IPS-18a (cell line): ENCODE results near the gene TRMT11.

ENCODE experiments used
- H3K27ac ChIP-seq: one replicate; pipeline ENCODE4 v1.5.1; 2013; ENCODE audit warnings: low read length
- H3K27me3 ChIP-seq: one replicate; pipeline ENCODE4 v1.6.1; 2013; ENCODE audit warnings: mild to moderate bottlenecking, low read length; ENCODE audit not compliant: control insufficient read depth, insufficient read depth
- H3K36me3 ChIP-seq: one replicate; pipeline ENCODE4 v1.6.1; 2013; ENCODE audit warnings: low read depth, low read length; ENCODE audit not compliant: control insufficient read depth
- H3K4me1 ChIP-seq: one replicate; pipeline ENCODE4 v1.6.1; 2013; ENCODE audit warnings: low read depth, low read length; ENCODE audit not compliant: control insufficient read depth
- H3K4me3 ChIP-seq: one replicate; pipeline ENCODE4 v1.5.1; 2013; ENCODE audit warnings: low read length
- H3K9ac ChIP-seq: one replicate; pipeline ENCODE4 v1.6.1; 2013; ENCODE audit warnings: mild to moderate bottlenecking, low read length, moderate library complexity
- H3K9me3 ChIP-seq: one replicate; pipeline ENCODE4 v1.6.1; 2013; ENCODE audit warnings: low read depth, low read length; ENCODE audit not compliant: control insufficient read depth

TRMT11 gene

DNA sequence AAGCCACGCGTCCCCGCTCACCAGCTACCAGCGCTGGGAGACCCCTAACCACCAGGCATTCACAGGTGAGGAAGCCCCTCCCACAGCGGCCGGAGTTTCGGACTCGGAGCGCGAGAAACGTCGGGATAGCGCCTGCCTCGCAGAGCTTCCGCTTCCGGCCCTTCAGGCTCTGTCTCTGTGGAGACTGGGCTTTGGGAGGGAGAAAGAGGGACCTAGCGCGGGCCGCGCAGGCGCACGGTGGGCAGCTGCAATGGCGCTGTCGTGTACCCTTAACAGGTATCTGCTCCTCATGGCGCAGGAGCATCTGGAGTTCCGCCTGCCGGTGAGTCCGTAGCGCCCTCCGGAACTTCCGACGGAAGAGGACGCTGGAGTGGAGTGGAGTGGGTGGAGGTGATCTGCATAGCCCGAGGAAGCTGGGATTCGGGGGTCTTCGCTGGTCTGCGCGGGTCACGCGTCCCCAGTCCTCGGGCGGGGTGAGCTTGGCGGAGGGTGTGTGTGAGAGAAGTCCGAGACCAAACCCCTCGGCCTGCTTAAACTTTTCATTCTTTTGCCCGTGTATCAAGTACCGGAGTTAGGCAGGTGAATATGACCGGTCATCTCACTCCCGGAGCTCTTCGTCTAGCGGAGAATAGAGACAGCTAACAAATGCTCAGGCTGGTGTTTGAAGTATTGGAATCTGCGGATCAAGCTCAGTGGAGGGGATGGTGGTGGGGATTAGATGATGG, at the start of gene TRMT11:
TRMT11 (plus strand) TSS at position 240 of the 725 bp plus-strand sequence; CDS start at position 251, 11 bp downstream.
- peak within 1 kb of the TSS; percentile 97 for H3K9ac ChIP-seq
- peak within 1 kb of the TSS; percentile 90 for H3K27ac ChIP-seq
- H3K9me3 ChIP-seq, result no peaks in the 10 kb centered on the region
- peak within 1 kb of the TSS; percentile 98 for H3K4me3 ChIP-seq
- no peaks in the 10 kb centered on the region for H3K27me3 ChIP-seq
- H3K36me3 ChIP-seq, result no peaks in the 10 kb centered on the region
- peaks cover 34% of the 10 kb centered on the region for H3K4me1 ChIP-seq

DNA sequence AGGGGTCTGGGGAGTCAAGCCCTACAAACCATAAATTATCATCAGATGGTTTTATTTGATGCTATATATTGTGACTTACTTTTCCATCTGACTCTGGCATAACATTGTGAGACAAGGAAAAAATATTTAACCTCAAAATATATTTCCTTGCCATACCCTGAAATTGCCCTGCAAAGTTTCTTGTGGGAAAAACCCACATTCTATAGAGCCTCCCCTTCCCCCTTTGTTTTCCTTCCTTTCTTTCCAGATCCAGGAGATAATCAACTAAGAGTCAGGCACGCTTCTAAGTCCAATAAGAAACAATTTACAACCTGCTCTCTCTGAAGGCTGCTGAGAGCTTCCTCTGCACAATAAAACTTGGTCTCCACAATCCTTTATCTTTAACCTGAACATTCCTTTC, 47.3 kb upstream of the TRMT11 start:
- Histone ChIP-seq H3K36me3 (no peaks in the 10 kb centered on the region), H3K9me3 (no peaks in the 10 kb centered on the region), H3K4me3 (no peak overlapping the region), H3K9ac (no peak overlapping the region), H3K27ac (no peak overlapping the region), H3K27me3 (no peaks in the 10 kb centered on the region), H3K4me1 (no peaks in the 10 kb centered on the region)

DNA sequence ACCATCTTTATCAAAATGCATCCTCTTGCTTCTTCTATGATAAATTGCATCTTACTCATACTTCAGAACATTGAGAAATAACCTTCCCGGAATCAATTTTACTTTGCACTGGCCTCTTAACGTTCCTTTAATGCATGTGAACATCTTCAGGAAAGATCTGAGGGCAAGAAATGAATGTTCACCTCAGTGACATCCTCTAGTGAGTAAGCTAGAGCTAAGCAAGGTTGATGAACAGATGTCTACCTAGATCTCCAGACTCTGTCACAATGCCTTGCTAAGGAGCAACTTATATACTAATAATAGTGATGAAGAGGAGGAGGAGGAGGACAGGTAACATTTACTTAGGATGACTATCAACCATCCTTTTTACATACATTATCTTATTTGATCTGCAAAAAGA, 46.5 kb upstream of the TRMT11 start:
- Histone ChIP-seq H3K4me1 (no peaks in the 10 kb centered on the region), H3K27ac (no peak overlapping the region), H3K27me3 (no peaks in the 10 kb centered on the region)

GRCh38 chr6:125940247-125941041, 45.9 kb upstream of the TRMT11 start:
- Histone ChIP-seq H3K36me3 (no peaks in the 10 kb centered on the region), H3K27ac (no peak overlapping the region), H3K4me1 (no peaks in the 10 kb centered on the region), H3K4me3 (no peak overlapping the region), H3K9me3 (no peaks in the 10 kb centered on the region), H3K9ac (no peak overlapping the region), H3K27me3 (no peaks in the 10 kb centered on the region)

More for the DNA sequence above, 46.5 kb upstream of the TRMT11 start:
- H3K9me3 ChIP-seq, result no peaks in the 10 kb centered on the region
- no peaks in the 10 kb centered on the region for H3K36me3 ChIP-seq
- no peak overlapping the region for H3K4me3 ChIP-seq
- no peak overlapping the region for H3K9ac ChIP-seq

DNA sequence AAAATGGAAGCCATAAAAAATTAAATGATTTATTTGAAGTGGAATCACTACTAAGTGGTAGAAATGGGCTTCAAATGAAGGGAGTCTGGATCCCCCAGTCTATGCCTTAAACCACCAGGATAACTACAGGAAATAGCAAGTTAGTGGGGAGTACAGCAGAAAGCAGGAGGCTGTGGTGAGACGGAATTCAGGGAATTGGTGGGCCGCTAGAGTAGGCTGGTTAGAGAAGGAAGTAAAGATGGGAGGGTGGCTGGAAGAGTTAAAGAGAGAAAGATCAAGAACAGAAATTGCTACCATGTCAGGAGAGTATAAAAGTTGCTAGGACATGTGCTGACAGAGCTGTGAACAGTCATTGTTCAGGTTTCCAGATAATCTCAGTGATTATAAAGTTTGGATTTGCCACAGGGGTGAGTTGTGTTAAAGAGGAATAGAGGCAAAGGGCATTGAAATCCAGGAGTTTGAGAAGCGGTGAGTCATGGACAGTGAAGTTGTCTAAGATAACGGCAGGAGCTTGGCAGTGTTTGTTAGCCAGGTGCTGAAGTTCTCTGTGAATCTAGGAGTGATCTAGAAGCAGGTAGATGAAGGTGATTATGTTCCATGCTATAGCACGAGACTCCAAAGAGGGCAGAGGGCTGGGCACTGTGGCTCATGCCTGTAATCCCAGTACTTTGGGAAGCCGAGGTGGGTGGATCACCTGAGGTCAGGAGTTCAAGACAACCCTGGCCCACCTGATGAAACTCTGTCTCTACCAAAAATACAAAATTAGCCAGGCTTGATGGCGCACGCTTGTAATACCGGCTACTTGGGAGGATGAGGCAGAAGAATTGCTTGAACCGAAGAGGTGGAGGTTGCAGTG, 43.4 kb upstream of the TRMT11 start:
- no peak overlapping the region for H3K9ac ChIP-seq
- H3K9me3 ChIP-seq, result no peaks in the 10 kb centered on the region
- H3K27ac ChIP-seq, result no peak overlapping the region
- H3K4me3 ChIP-seq, result no peak overlapping the region
- H3K4me1 ChIP-seq, result no peaks in the 10 kb centered on the region
- no peaks in the 10 kb centered on the region for H3K27me3 ChIP-seq
- H3K36me3 ChIP-seq, result no peaks in the 10 kb centered on the region

- H3K9ac ChIP-seq, result no peak overlapping the region
- no peaks in the 10 kb centered on the region for H3K36me3 ChIP-seq
- no peak overlapping the region for H3K27ac ChIP-seq
- H3K4me1 ChIP-seq, result no peaks in the 10 kb centered on the region
- H3K4me3 ChIP-seq, result no peak overlapping the region
- H3K27me3 ChIP-seq, result no peaks in the 10 kb centered on the region
- H3K9me3 ChIP-seq, result no peaks in the 10 kb centered on the region
Measured at GRCh38 chr6:125943528-125944433, 42.6 kb upstream of the TRMT11 start.

GRCh38 chr6:125944434-125944816, 41.9 kb upstream of the TRMT11 start:
- Histone ChIP-seq H3K27me3 (no peaks in the 10 kb centered on the region), H3K27ac (no peak overlapping the region), H3K4me1 (no peaks in the 10 kb centered on the region), H3K36me3 (no peaks in the 10 kb centered on the region), H3K9me3 (no peaks in the 10 kb centered on the region), H3K9ac (no peak overlapping the region), H3K4me3 (no peak overlapping the region)

DNA sequence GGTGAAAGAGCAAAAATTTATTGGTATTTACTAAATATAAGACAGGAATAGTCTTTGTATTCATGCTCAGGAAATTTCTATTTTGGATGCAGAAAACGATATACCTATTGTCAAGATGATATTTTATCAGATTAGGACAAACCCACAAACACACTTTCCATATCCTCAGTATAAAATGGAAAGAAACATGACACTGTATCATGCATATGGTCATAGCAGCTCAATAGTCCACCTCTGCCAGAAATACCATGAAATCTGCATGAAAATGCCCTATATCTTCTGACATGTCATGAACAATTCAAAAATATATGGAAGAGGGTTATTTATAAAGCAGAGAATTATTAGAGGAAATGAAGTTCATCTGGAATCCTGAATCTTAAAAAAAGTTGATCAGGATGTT, 41.4 kb upstream of the TRMT11 start:
- no peaks in the 10 kb centered on the region for H3K27me3 ChIP-seq
- no peak overlapping the region for H3K9ac ChIP-seq
- H3K9me3 ChIP-seq, result no peaks in the 10 kb centered on the region
- no peaks in the 10 kb centered on the region for H3K36me3 ChIP-seq
- H3K4me3 ChIP-seq, result no peak overlapping the region
- H3K27ac ChIP-seq, result no peak overlapping the region
- no peaks in the 10 kb centered on the region for H3K4me1 ChIP-seq

- Histone ChIP-seq H3K36me3 (no peaks in the 10 kb centered on the region), H3K27ac (no peak overlapping the region), H3K4me3 (no peak overlapping the region), H3K4me1 (no peaks in the 10 kb centered on the region), H3K27me3 (no peaks in the 10 kb centered on the region), H3K9me3 (no peaks in the 10 kb centered on the region), H3K9ac (no peak overlapping the region)
Measured at GRCh38 chr6:125945378-125946141, 40.8 kb upstream of the TRMT11 start.

GRCh38 chr6:125947615-125948014, 38.7 kb upstream of the TRMT11 start:
- Histone ChIP-seq H3K9ac (no peak overlapping the region), H3K4me3 (no peak overlapping the region), H3K9me3 (no peaks in the 10 kb centered on the region), H3K4me1 (no peaks in the 10 kb centered on the region), H3K27ac (no peak overlapping the region), H3K36me3 (no peaks in the 10 kb centered on the region), H3K27me3 (no peaks in the 10 kb centered on the region)
